GM10266 (cell line): Measurements from ENCODE around the gene TTC24.
"Not testable (repeated sequence)": the region's sequence is repeated elsewhere in the genome, so short reads cannot be mapped to it uniquely, and the experiment has no call there.

Experiments used
- DNase-seq: peaks from one replicate; pipeline ENCODE4 v3.0.0; 2012; ENCODE audit errors: extremely low spot score
- CTCF ChIP-seq: IDR thresholded peaks from 2 replicates; pipeline ENCODE4 v1.5.1; 2012; ENCODE audit warnings: mild to moderate bottlenecking, low read depth; ENCODE audit not compliant: control insufficient read depth, insufficient read depth; ENCODE audit errors: missing control alignments

Gene TTC24

DNA sequence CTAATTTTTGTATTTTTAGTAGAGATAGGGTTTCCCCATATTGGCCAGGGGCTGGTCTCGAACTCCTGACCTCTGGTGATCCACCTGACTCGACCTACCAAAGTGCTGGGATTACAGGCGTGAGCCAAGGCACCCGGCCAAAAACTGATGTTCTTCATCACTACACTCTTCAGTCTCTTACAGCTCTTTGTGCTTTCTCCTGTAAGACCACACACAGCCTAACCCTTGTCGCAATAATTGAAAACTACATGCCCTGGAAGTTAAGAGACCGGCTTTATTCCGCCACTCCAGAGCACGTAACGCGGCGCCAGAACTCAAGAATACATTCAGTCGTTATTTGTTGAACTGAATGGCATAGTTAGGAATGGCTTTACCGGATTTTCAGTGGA lies 21.2 kb downstream of the TTC24 start:
- no peak for TF ChIP-seq CTCF
- no peak for DNase-seq

DNA sequence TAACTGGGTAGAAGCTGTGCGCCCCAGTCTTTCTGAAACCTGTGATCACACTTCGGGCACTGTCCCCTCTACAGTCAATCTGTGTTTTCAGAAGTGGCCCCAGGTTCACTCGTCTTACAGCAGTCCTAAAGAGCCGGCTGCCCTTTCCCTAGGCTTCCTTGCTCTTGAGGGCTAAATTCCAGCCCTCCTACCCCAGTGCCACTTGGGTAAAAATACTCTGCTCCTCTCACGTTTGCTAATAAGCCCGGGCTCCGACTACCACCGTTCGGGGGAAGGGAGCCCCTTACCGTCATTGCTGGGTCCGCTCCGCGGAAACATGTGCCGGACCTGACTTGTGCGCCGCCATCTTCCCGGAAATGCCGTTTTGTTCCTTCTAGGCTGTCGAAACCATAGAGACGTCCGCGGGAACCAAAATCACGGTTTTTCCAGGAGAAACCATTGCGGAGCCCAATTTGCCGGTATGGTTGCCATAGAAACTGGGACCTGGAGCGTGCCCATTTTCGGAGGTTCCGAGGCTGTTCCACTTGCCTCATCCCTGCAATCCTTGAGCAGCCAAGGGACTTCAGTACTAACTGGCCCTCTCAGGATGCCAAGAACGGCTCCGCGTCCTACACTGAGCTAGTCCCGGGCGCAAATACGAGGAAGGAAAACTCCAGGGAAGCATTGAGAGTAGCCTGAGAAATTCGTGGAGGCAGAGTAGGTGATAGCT lies 21.8 kb downstream of the TTC24 start, which contains the start of gene GPATCH4:
GPATCH4 (minus strand) TSS at position 358 of the 709 bp plus-strand sequence.
- DNase-seq, result peak; percentile 69
- no peak for TF ChIP-seq CTCF

- no peak for TF ChIP-seq CTCF
Observed at GRCh38 chr1:156601892-156602291, 22.4 kb downstream of the TTC24 start.

GRCh38 chr1:156602557-156602993 lies 23.1 kb downstream of the TTC24 start:
- no peak for DNase-seq
- TF ChIP-seq CTCF, result peak; percentile 49

More at GRCh38 chr1:156601892-156602291, 22.4 kb downstream of the TTC24 start:
- DNase-seq, result no peak

DNA sequence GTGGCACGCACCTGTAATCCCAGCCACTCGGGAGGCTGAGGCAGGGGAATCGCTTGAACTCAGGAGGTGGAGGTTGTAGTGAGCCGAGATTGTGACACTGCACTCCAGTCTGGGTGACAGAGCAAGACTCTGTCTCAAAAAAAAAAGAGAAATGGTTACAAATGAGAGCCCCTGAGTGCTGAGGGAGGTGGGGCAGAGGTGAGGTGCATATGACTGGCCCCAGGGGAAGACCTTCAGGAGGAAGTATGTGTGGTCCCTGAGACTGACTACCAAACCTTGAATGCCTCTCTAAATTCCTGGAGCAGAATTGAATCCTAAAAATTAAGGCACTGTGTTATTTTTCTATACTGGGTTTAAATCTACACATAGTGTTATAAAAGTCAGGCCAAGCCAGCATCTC lies 27.8 kb downstream of the TTC24 start:
- DNase-seq, result not testable (repeated sequence)

DNA sequence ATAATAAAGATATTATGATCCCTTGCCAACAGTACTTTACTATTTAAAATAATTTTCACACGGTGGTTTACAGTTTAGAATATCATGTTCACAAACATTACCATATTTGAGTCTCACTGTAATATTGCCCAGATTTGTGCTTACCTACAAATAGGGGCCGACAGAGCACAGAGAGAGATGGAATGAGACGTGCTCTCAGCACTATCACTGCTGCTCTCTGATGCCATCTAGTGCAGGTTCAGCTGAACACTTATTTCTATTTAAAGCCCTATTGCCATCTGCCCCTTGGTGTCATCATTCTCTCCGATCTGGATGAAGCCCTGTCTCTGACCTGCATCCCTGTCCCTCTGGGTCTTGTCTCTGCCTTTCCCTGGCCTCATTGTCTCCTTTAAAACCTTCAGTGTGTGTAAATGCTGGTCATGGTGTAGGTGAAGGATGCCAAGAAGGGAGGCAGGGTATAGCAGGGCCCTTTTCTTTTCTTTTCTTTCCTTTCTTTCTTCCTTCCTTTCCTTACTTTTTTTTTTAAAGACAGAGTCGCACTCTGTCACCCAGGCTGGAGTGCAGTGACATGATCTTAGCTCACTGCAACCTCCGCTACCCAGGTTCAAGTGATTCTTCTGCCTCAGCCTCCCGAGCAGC lies 28.6 kb downstream of the TTC24 start:
- peak; percentile 64 for DNase-seq
- TF ChIP-seq CTCF, result peak; percentile 88

DNA sequence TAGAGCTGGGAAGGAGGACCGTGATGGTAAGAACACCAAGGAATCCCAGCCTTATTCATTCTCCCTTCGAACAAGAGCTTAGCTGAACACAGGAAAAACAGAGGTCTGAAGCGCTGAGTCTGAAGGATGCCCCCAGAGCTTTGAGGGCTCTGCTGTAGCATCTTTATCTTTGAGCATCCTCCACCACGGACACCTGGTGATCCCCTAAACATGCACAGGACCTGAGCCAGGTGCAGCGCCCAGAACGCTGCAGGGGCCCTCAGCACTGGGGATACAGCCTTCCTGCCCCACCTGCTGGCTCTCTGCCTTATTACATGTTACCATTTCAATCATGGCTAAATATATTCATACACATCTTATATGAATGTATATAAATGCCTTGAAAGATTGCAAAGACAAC lies 29.5 kb downstream of the TTC24 start:
- DNase-seq, result no peak

GRCh38 chr1:156610072-156610471 lies 30.5 kb downstream of the TTC24 start:
- DNase-seq, result not testable (repeated sequence)

More for the DNA sequence above, 29.5 kb downstream of the TTC24 start:
- TF ChIP-seq CTCF, result peak; percentile 67
